ENCODE data around the gene ZNF141. TPM values are rescaled to one million over a fixed set of nuclear protein-coding genes. Genes with fewer than 3 reads are reported as not detected.

ZNF141 gene
- polyA plus RNA-seq, 1 donor from 2014 or later = 19.0 TPM

GRCh38 chr4:304969-305680 is 32.5 kb upstream of the ZNF141 start, which contains the start of gene ZNF732:
TSS of gene ZNF732 (minus strand) at chr4:305474. CDS start at chr4:305310, 164 bp downstream.
- TF ChIP-seq SMC3 (conservative IDR thresholded peaks at IDR 0.05; ENCODE audit: poor library complexity) (no peak), MXI1 (conservative IDR thresholded peaks at IDR 0.05; ENCODE audit: poor library complexity, severe bottlenecking) (peak; percentile 94), POLR2AphosphoS5 (IDR thresholded peaks at IDR 0.05) (no peak)
- Histone ChIP-seq H3K79me2 (replicated peaks; ENCODE audit: insufficient read depth, low read length) (no peaks in the 10 kb centered on the region), H3K27ac (ENCODE audit: low read length) (no peak within 1 kb of the TSS), H3K27me3 (ENCODE audit: insufficient read depth, low read depth, low read length) (peaks cover 5% of the 10 kb centered on the region), H3K9ac (ENCODE audit: low read length) (no peak within 1 kb of the TSS), H2AFZ (ENCODE audit: low read depth, low read length) (peak within 1 kb of the TSS; percentile 4), H3K9me3 (ENCODE audit: low read length) (peaks cover 4% of the 10 kb centered on the region), H3K36me3 (ENCODE audit: insufficient read depth, low read length) (no peaks in the 10 kb centered on the region), H3K4me2 (ENCODE audit: low read length) (peak within 1 kb of the TSS; percentile 19), H4K20me1 (ENCODE audit: insufficient read depth) (no peaks in the 10 kb centered on the region), H3K9me2 (ENCODE audit: insufficient read depth, low read length) (no peaks in the 10 kb centered on the region), H3K4me3 (ENCODE audit: low read length) (peak within 1 kb of the TSS; percentile 70), H3F3A (ENCODE audit: insufficient read depth, low read length, poor library complexity, severe bottlenecking) (no peaks in the 10 kb centered on the region)

DNA sequence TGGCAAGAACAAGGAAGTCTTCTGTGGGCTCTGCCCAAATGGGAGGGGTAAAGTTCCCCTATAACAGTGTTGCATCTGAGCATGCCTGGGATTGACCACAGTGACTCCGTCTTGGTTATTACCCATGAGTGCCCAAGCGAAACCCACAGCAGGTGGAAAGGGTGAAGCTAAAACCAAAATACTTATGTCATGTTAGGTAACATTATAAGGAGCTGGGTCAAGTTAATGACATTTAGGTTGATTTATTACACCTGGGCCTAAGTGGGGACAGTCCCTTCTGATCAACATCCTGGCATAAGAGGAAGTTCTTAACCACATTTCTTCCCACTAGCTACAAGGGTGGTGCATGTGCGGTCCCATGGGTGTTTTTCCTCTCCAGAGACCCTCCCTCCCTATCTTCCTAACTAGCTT is 31.1 kb upstream of the ZNF141 start:
- H4K20me1 ChIP-seq (ENCODE audit: insufficient read depth) = no peaks in the 10 kb centered on the region
- TF ChIP-seq EZH2 (IDR thresholded peaks at IDR 0.05; ENCODE audit: borderline replicate concordance, insufficient read depth, low read length, poor library complexity, severe bottlenecking) = no peak
- TF ChIP-seq, protein P1, sequence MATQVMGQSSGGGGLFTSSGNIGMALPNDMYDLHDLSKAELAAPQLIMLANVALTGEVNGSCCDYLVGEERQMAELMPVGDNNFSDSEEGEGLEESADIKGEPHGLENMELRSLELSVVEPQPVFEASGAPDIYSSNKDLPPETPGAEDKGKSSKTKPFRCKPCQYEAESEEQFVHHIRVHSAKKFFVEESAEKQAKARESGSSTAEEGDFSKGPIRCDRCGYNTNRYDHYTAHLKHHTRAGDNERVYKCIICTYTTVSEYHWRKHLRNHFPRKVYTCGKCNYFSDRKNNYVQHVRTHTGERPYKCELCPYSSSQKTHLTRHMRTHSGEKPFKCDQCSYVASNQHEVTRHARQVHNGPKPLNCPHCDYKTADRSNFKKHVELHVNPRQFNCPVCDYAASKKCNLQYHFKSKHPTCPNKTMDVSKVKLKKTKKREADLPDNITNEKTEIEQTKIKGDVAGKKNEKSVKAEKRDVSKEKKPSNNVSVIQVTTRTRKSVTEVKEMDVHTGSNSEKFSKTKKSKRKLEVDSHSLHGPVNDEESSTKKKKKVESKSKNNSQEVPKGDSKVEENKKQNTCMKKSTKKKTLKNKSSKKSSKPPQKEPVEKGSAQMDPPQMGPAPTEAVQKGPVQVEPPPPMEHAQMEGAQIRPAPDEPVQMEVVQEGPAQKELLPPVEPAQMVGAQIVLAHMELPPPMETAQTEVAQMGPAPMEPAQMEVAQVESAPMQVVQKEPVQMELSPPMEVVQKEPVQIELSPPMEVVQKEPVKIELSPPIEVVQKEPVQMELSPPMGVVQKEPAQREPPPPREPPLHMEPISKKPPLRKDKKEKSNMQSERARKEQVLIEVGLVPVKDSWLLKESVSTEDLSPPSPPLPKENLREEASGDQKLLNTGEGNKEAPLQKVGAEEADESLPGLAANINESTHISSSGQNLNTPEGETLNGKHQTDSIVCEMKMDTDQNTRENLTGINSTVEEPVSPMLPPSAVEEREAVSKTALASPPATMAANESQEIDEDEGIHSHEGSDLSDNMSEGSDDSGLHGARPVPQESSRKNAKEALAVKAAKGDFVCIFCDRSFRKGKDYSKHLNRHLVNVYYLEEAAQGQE (IDR thresholded peaks at IDR 0.05; ENCODE audit: borderline replicate concordance) = no peak
- no peak for TF ChIP-seq TAF1 (IDR thresholded peaks at IDR 0.05; ENCODE audit: low read depth)
- no peaks in the 10 kb centered on the region for H3K9me2 ChIP-seq (ENCODE audit: insufficient read depth, low read length)
- H3K27ac ChIP-seq (ENCODE audit: low read length) = no peak overlapping the region
- no peak overlapping the region for H3K4me3 ChIP-seq (ENCODE audit: low read length)
- no peaks in the 10 kb centered on the region for H3K36me3 ChIP-seq (ENCODE audit: insufficient read depth, low read length)
- H3K27me3 ChIP-seq (ENCODE audit: insufficient read depth, low read depth, low read length) = peaks cover 5% of the 10 kb centered on the region
- H2AFZ ChIP-seq (ENCODE audit: low read depth, low read length) = no peak overlapping the region
- no peaks in the 10 kb centered on the region for H3F3A ChIP-seq (ENCODE audit: insufficient read depth, low read length, poor library complexity, severe bottlenecking)
- no peak overlapping the region for H3K9ac ChIP-seq (ENCODE audit: low read length)
- H3K79me2 ChIP-seq (replicated peaks; ENCODE audit: insufficient read depth, low read length) = no peaks in the 10 kb centered on the region
- peaks cover 4% of the 10 kb centered on the region for H3K9me3 ChIP-seq (ENCODE audit: low read length)
- H3K4me2 ChIP-seq (ENCODE audit: low read length) = no peak overlapping the region

GRCh38 chr4:309807-310206 is 27.8 kb upstream of the ZNF141 start:
- no peaks in the 10 kb centered on the region for H3K36me3 ChIP-seq (ENCODE audit: insufficient read depth, low read length)
- H3K4me3 ChIP-seq (ENCODE audit: low read length) = no peak overlapping the region
- peaks cover 2% of the 10 kb centered on the region for H3K27me3 ChIP-seq (ENCODE audit: insufficient read depth, low read depth, low read length)
- no peak overlapping the region for H3K27ac ChIP-seq (ENCODE audit: low read length)
- no peaks in the 10 kb centered on the region for H3F3A ChIP-seq (ENCODE audit: insufficient read depth, low read length, poor library complexity, severe bottlenecking)
- no peak overlapping the region for H3K4me2 ChIP-seq (ENCODE audit: low read length)
- no peak overlapping the region for H2AFZ ChIP-seq (ENCODE audit: low read depth, low read length)
- no peak overlapping the region for H3K9ac ChIP-seq (ENCODE audit: low read length)
- no peaks in the 10 kb centered on the region for H3K9me3 ChIP-seq (ENCODE audit: low read length)
- no peaks in the 10 kb centered on the region for H3K79me2 ChIP-seq (replicated peaks; ENCODE audit: insufficient read depth, low read length)
- TF ChIP-seq TAF1 (IDR thresholded peaks at IDR 0.05; ENCODE audit: low read depth) (no peak), EP300 (conservative IDR thresholded peaks at IDR 0.05; ENCODE audit: poor library complexity, severe bottlenecking) (no peak), EZH2 (IDR thresholded peaks at IDR 0.05; ENCODE audit: borderline replicate concordance, insufficient read depth, low read length, poor library complexity, severe bottlenecking) (no peak), CTCF (IDR thresholded peaks at IDR 0.05; ENCODE audit: poor library complexity, severe bottlenecking) (no peak), MXI1 (conservative IDR thresholded peaks at IDR 0.05; ENCODE audit: poor library complexity, severe bottlenecking) (no peak), SMC3 (conservative IDR thresholded peaks at IDR 0.05; ENCODE audit: poor library complexity) (no peak), POLR2AphosphoS5 (IDR thresholded peaks at IDR 0.05) (no peak), RAD21 (conservative IDR thresholded peaks at IDR 0.05) (no peak)
- TF ChIP-seq, protein P1 (IDR thresholded peaks at IDR 0.05; ENCODE audit: borderline replicate concordance) = no peak
- H4K20me1 ChIP-seq (ENCODE audit: insufficient read depth) = no peaks in the 10 kb centered on the region
- H3K9me2 ChIP-seq (ENCODE audit: insufficient read depth, low read length) = no peaks in the 10 kb centered on the region

Data from neural cell (in vitro differentiated cells).